Thyroid gland (tissue), 4 donors: ENCODE measurements around the gene DLL1.

Experiments used
- POLR2A ChIP-seq, 2 donors: fragments of 450-650 bp; IDR thresholded peaks; one replicate each; pipeline ENCODE4 v1.6.1; 2017; ENCODE audit warnings: antibody characterized with exemption in 2 of 2, mild to moderate bottlenecking in 2 of 2, moderate library complexity in 1 of 2
- TF ChIP-seq, protein P1 (sequence below), 6 experiments: fragments of 200-600 bp in 3 of 6; fragments of 450-650 bp in 3 of 6; sonication (generic) in 3 of 6; IDR thresholded peaks; one replicate each; pipeline ENCODE4 v1.5.1; 2016 to 2019; ENCODE audit warnings: antibody characterized with exemption in 6 of 6, mild to moderate bottlenecking in 2 of 6, inconsistent platforms in 1 of 6, moderate library complexity in 1 of 6

DNA sequence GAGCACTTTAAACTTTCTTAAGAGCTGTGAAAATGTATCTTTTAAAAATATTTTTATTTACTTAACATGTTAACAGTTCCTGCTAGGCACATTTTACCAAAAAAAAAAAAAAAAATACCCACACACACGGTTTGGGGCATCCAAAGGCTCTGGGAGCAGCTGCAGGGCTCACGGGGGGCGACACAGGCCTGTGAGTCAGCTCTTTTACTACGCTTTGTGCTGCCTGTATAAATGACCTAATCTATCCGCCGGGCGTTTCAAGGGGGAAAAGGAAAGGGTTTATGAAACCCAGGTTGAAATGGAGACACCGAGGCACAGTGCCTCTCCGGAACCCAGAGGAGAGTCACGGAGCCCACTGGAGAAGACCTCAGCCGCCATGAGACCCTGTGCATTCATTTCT, 40.4 kb downstream of the DLL1 start:
- TF ChIP-seq POLR2A (IDR thresholded peaks at IDR 0.05): no peak
- TF ChIP-seq, protein P1, sequence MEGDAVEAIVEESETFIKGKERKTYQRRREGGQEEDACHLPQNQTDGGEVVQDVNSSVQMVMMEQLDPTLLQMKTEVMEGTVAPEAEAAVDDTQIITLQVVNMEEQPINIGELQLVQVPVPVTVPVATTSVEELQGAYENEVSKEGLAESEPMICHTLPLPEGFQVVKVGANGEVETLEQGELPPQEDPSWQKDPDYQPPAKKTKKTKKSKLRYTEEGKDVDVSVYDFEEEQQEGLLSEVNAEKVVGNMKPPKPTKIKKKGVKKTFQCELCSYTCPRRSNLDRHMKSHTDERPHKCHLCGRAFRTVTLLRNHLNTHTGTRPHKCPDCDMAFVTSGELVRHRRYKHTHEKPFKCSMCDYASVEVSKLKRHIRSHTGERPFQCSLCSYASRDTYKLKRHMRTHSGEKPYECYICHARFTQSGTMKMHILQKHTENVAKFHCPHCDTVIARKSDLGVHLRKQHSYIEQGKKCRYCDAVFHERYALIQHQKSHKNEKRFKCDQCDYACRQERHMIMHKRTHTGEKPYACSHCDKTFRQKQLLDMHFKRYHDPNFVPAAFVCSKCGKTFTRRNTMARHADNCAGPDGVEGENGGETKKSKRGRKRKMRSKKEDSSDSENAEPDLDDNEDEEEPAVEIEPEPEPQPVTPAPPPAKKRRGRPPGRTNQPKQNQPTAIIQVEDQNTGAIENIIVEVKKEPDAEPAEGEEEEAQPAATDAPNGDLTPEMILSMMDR (IDR thresholded peaks at IDR 0.05): no peak
